Heart left ventricle (tissue), 16 donors: ENCODE measurements around the gene AK4. TPM values are rescaled to one million over a fixed set of nuclear protein-coding genes. Genes with fewer than 3 reads are reported as not detected.
A peak's percentile ranks its signal among the peaks of the same experiment; 100 is the strongest.
"Not testable (repeated sequence)": the region's sequence is repeated elsewhere in the genome, so short reads cannot be mapped to it uniquely, and the experiment has no call there.

Experiments
- ATAC-seq, 4 donors: fragments of 200-7000 bp; cut with Tn5 transposase; one replicate each; pipeline ENCODE4 v1.9.1; 2020 to 2022; ENCODE audit warnings: moderate library complexity in 4 of 4, mild to moderate bottlenecking in 3 of 4, moderate number of reproducible peaks in 1 of 4
- DNase-seq, 5 donors: peaks; one replicate each; pipeline ENCODE4 v3.0.0-alpha.2; 2020
- H3K27ac ChIP-seq, 12 donors: fragments of 200-600 bp; sonication (generic) in 4 of 12; one replicate each; pipeline versions ENCODE4 v1.5.0 to v1.8.0; 2016 to 2022; ENCODE audit warnings: mild to moderate bottlenecking in 2 of 12
- H3K27me3 ChIP-seq, 9 donors: fragments of 200-600 bp; sonication (generic) in 2 of 9; one replicate each; pipeline versions ENCODE4 v1.5.1 to v1.8.0; 2016 to 2022; ENCODE audit warnings: mild to moderate bottlenecking in 3 of 9
- H3K36me3 ChIP-seq, 9 donors: fragments of 200-600 bp; sonication (generic) in 2 of 9; one replicate each; pipeline versions ENCODE4 v1.5.0 to v1.8.0; 2018 to 2022; ENCODE audit warnings: mild to moderate bottlenecking in 2 of 9
- H3K4me1 ChIP-seq, 12 donors: fragments of 200-600 bp; sonication (generic) in 4 of 12; one replicate each; pipeline versions ENCODE4 v1.5.0 to v1.8.0; 2016 to 2022; ENCODE audit warnings: mild to moderate bottlenecking in 3 of 12
- H3K4me3 ChIP-seq, 12 donors: fragments of 200-600 bp; sonication (generic) in 4 of 12; one replicate each; pipeline versions ENCODE4 v1.5.0 to v1.8.0; 2017 to 2022; ENCODE audit warnings: mild to moderate bottlenecking in 9 of 12, moderate library complexity in 4 of 12
- H3K9me3 ChIP-seq, 12 donors: fragments of 200-600 bp; sonication (generic) in 4 of 12; one replicate each; pipeline versions ENCODE4 v1.5.0 to v1.8.0; 2016 to 2022; ENCODE audit warnings: mild to moderate bottlenecking in 1 of 12
- CTCF ChIP-seq, 12 donors: fragments of 200-600 bp; sonication (generic) in 4 of 12; IDR thresholded peaks; one replicate each; pipeline versions ENCODE4 v1.5.0 to v1.8.0; 2018 to 2022; ENCODE audit warnings: antibody characterized with exemption in 12 of 12, mild to moderate bottlenecking in 5 of 12
- POLR2A ChIP-seq, 2 donors: fragments of 450-650 bp; IDR thresholded peaks; one replicate each; pipeline ENCODE4 v1.6.1; 2017; ENCODE audit warnings: antibody characterized with exemption in 2 of 2, mild to moderate bottlenecking in 2 of 2, moderate library complexity in 2 of 2
- WGBS, 4 donors: extraction: QIAGEN DNeasy Blood & Tissue Kit in 2 of 4; methylation state at CpG; one replicate each; pipeline versions ENCODE4 v1.1.5 to v1.1.7; 2013 to 2018; 5-methylcytosine and 5-hydroxymethylcytosine counted together
- intact Hi-C, 10 donors: fragments of 100-400 bp; cut with DNase I; formaldehyde crosslinking; loops; one replicate each; pipeline versions ENCODE4 v1.11.1 to v1.14.2; 2022
- long read RNA-seq, 3 donors: library from polyadenylated mRNA; unstranded; transcript quantifications; one replicate each; pipeline ENCODE4 v2.0.0, GENCODE V29; 2020 to 2021
- polyA plus RNA-seq, 2 donors: library from polyadenylated mRNA; stranded (reverse); fragments of 200-250 nt; gene quantifications; one replicate each; pipeline ENCODE4 v1.2.3, GENCODE V29; 2013
- total RNA-seq, 9 donors: library from RNA; depleted of rRNA in 2 of 9; stranded (reverse); fragments of >200 nt in 2 of 9; fragmentation: NEBNext Ultra II Directional in 3 of 9; extraction: Animal tissue kit (Norgen Biotek cat#: 25700) in 3 of 9; gene quantifications; one replicate each; pipeline versions ENCODE4 v1.1.0 to v1.2.4, GENCODE V29; 2016 to 2023
- donor health status: ischemic (EF 13 %, LVEDD 7.1; RV severe dilation, severe dysfunction).
- donor health status: healthy with polysubstance abuse.
- donor health status: DM: no; HTN: yes; CAD: no.
- donor health status: DM: no; HTN: no; CAD: no.
- donor health status: ischemic (EF 25% LVEDD 6.9; RV normal size, moderate dysfunction).
- donor health status: ischemic (EF 25% LVEDD 5.7; RV mildly dilated, moderate dysfunction).
- donor health status: healthy.
- donor health status: DM: yes; HTN: yes; CAD: no.
- donor health status: ischemic (EF 35%, LVEDD 5.7; RV mildly dilated, moderate dysfunction).
- donor health status: nonischemic (EF 11% LVEDD 7.7; RV severe dilation, severe dysfunction).
- donor health status: DM: yes; HTN: yes; CAD: no.
- donor health status: PGD.
- donor health status: ischemic (EF 29% LVEDD 5.4; RV normal size, mild dysfunction).
- donor health status: nonischemic (EF 23%, LVEDD 6.1; RV moderate dilation, normal function).

Gene AK4
- total RNA-seq (100 to 1,000 TPM in 8 of 9 donors, 10 to 100 TPM in 1; 87.8 to 181 (median 123) TPM), polyA plus RNA-seq (10 to 100 TPM; 16.0 to 40.0 TPM)
- long read RNA-seq, donor 1, full-length matches to known transcripts, result 96 of 121 reads
- long read RNA-seq, donor 1, partial matches to known transcripts, result 2 of 121 reads
- long read RNA-seq, donor 1, other reads (novel, unspliced or antisense), result 23 of 121 reads
- long read RNA-seq, donor 2, full-length matches to known transcripts, result 235 of 290 reads
- long read RNA-seq, donor 2, partial matches to known transcripts, result 3 of 290 reads
- long read RNA-seq, donor 2, other reads (novel, unspliced or antisense), result 52 of 290 reads
- long read RNA-seq, donor 3, full-length matches to known transcripts, result 78 of 98 reads
- long read RNA-seq, donor 3, partial matches to known transcripts, result 5 of 98 reads
- long read RNA-seq, donor 3, other reads (novel, unspliced or antisense), result 15 of 98 reads

- WGBS, 4 donors, result 0% methylated on average over 18 to 20 of the region's 33 CpGs; no CpG with 5 or more reads in 2 of the 4 donors
- H3K4me1 ChIP-seq, result peaks cover 4 to 29% (median 12%) of the 10 kb centered on the region in 12 donors
- H3K4me3 ChIP-seq, result peak within 1 kb of the TSS; percentile 70 to 95 (median 90)
- H3K27ac ChIP-seq, result peak within 1 kb of the TSS; percentile 83 to 96 (median 92)
- H3K27me3 ChIP-seq, H3K9me3 ChIP-seq, DNase-seq, H3K36me3 ChIP-seq: not testable (repeated sequence)
- intact Hi-C loops, result loop anchor here (2.0 to 10.0 kb wide), 9 partner anchors 34 to 83 kb away; no protein-coding TSS in a partner anchor
- ATAC-seq, result peak in 3 of 4 donors; percentile 23 to 38 (median 31)
Measured at GRCh38 chr1:65148178-65148547, at the start of gene AK4. Gene AK4 (plus strand): TSS chr1:65148203. CDS start chr1:65148408, 205 bp downstream.

GRCh38 chr1:65103807-65104206, 44.2 kb upstream of the AK4 start:
- Histone ChIP-seq H3K27me3 (no peaks in the 10 kb centered on the region), H3K4me1 (peaks cover 0 to 5% (median 0%) of the 10 kb centered on the region in 12 donors), H3K4me3 (no peak overlapping the region), H3K36me3 (no peaks in the 10 kb centered on the region), H3K9me3 (peaks cover 0 to 30% (median 11%) of the 10 kb centered on the region in 12 donors), H3K27ac (no peak overlapping the region)
- intact Hi-C loops, result no loop called here
- DNase-seq, result no peak
- WGBS, 4 donors, result 81 to 97% (median 93%) methylated on average over 3 of the region's 3 CpGs
- no peak for ATAC-seq
- TF ChIP-seq POLR2A (IDR thresholded peaks at IDR 0.05) (no peak), CTCF (IDR thresholded peaks at IDR 0.05) (no peak)

GRCh38 chr1:65104854-65105534, 43.0 kb upstream of the AK4 start:
- ATAC-seq, result no peak
- H3K27me3 ChIP-seq, result no peaks in the 10 kb centered on the region
- TF ChIP-seq POLR2A (IDR thresholded peaks at IDR 0.05) (no peak), CTCF (IDR thresholded peaks at IDR 0.05) (no peak)
- intact Hi-C loops, result no loop called here
- no peak overlapping the region for H3K27ac ChIP-seq
- DNase-seq, result no peak
- H3K9me3 ChIP-seq, result peaks cover 0 to 18% (median 3%) of the 10 kb centered on the region in 12 donors
- H3K4me3 ChIP-seq, result no peak overlapping the region
- peaks cover 0 to 5% (median 0%) of the 10 kb centered on the region in 12 donors for H3K4me1 ChIP-seq
- no peaks in the 10 kb centered on the region for H3K36me3 ChIP-seq
- WGBS, 4 donors, result 57 to 70% (median 65%) methylated on average over 1 of the region's 1 CpG

- Histone ChIP-seq H3K27ac (no peak overlapping the region), H3K4me1 (peaks cover 0 to 5% (median 0%) of the 10 kb centered on the region in 12 donors), H3K36me3 (no peaks in the 10 kb centered on the region), H3K9me3 (peaks cover 0 to 12% (median 2%) of the 10 kb centered on the region in 12 donors), H3K27me3 (no peaks in the 10 kb centered on the region), H3K4me3 (no peak overlapping the region)
- TF ChIP-seq POLR2A (IDR thresholded peaks at IDR 0.05) (no peak), CTCF (IDR thresholded peaks at IDR 0.05) (no peak)
- DNase-seq (no peak), ATAC-seq (no peak)
- WGBS, 4 donors, result 80 to 84% (median 81%) methylated on average over 4 of the region's 4 CpGs
- intact Hi-C loops, result no loop called here
Measured at GRCh38 chr1:65105596-65105995, 42.4 kb upstream of the AK4 start.
